ENCODE measurements around the gene KL. TPM values are rescaled to one million over a fixed set of nuclear protein-coding genes. Genes with fewer than 3 reads are reported as not detected.

Gene KL
- polyA plus RNA-seq, 1 of the 3 experiments (the other 2 are of a cell fraction): 0.02 TPM

DNA sequence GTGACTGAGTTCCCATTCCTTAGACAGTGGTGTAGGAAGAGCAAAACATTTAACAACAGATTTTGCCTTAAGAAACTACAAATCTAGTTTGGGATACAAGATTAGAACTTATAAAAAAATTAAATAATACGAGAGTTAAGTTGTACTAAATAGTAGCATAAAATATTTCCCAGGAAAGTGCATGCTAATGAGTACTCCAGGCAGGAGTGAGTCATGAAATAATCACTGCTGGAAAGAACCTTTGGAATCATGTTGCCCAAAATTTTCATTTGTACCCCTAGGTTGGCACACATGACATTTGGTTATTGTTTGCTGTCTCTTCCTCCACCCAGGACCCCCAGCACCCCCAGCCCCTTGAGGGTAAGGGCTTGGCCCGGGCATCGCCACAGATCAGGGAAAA lies 26.3 kb upstream of the KL start:
- H3K9me3 ChIP-seq: no peaks in the 10 kb centered on the region
- H3F3A ChIP-seq (replicated peaks; ENCODE audit: insufficient read depth): no peaks in the 10 kb centered on the region
- TF ChIP-seq TCF12 (IDR thresholded peaks at IDR 0.05): no peak
- TF ChIP-seq, protein P1, sequence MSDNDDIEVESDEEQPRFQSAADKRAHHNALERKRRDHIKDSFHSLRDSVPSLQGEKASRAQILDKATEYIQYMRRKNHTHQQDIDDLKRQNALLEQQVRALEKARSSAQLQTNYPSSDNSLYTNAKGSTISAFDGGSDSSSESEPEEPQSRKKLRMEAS (IDR thresholded peaks at IDR 0.05; ENCODE audit: low read depth): no peak
- TF ChIP-seq FOSL2 (IDR thresholded peaks at IDR 0.05; ENCODE audit: borderline replicate concordance, low read depth): no peak
- no peak for TF ChIP-seq GATA2 (CRISPR knock-in tag; IDR thresholded peaks at IDR 0.05)
- no peak for TF ChIP-seq RXRA (IDR thresholded peaks at IDR 0.05; ENCODE audit: borderline replicate concordance, low read depth)
- TF ChIP-seq SIN3A (IDR thresholded peaks at IDR 0.05; ENCODE audit: borderline replicate concordance, low read depth, low read length): no peak
- TF ChIP-seq TAF1 (IDR thresholded peaks at IDR 0.05; ENCODE audit: borderline replicate concordance, low read depth, low read length): no peak
- no peak for TF ChIP-seq NRF1 (IDR thresholded peaks at IDR 0.05; ENCODE audit: low read depth, low read length)
- no peak for TF ChIP-seq MXI1 (IDR thresholded peaks at IDR 0.05; ENCODE audit: low read depth, low read length)
- no peak for TF ChIP-seq FOXM1 (IDR thresholded peaks at IDR 0.05; ENCODE audit: low read depth)
- TF ChIP-seq EP300 (IDR thresholded peaks at IDR 0.05; ENCODE audit: borderline replicate concordance in 1 of 2, low read depth in 1 of 2, low read length in 1 of 2): no peak
- H3K27me3 ChIP-seq (ENCODE audit: insufficient read depth): no peaks in the 10 kb centered on the region
- H3K79me2 ChIP-seq (ENCODE audit: insufficient read depth): no peaks in the 10 kb centered on the region
- H2AFZ ChIP-seq (ENCODE audit: low read depth): no peak overlapping the region
- no peak for DNase-seq
- H3K9me2 ChIP-seq: no peaks in the 10 kb centered on the region
- H4K20me1 ChIP-seq (ENCODE audit: insufficient read depth): no peaks in the 10 kb centered on the region
- H3K9ac ChIP-seq: no peak overlapping the region
- 65% methylated on average over 3 of the region's 3 CpGs for WGBS (ENCODE audit: low lambda C conversion rate)
- no peaks in the 10 kb centered on the region for H3K36me3 ChIP-seq (replicated peaks in 1 of 2; ENCODE audit: control insufficient read depth in 1 of 2, insufficient read depth in 2 of 2, low read length in 1 of 2)
- ChIA-PET POLR2A (no interaction called here), CTCF (no interaction called here)
- no peaks in the 10 kb centered on the region; a peak in 1 of 4 replicates for H3K4me1 ChIP-seq (ENCODE audit: control insufficient read depth in 1 of 2, insufficient read depth in 2 of 2, low read depth in 1 of 2, low read length in 1 of 2)
- no peak overlapping the region for H3K27ac ChIP-seq (ENCODE audit: low read depth in 2 of 2, low read length in 1 of 2)
- no peak overlapping the region for H3K4me3 ChIP-seq (ENCODE audit: low read depth in 2 of 2, low read length in 1 of 2)
- no peak overlapping the region for H3K4me2 ChIP-seq

GRCh38 chr13:32993145-32993544 lies 23.1 kb upstream of the KL start:
- Histone ChIP-seq H2AFZ (ENCODE audit: low read depth) (no peak overlapping the region), H3K36me3 (replicated peaks in 1 of 2; ENCODE audit: control insufficient read depth in 1 of 2, insufficient read depth in 2 of 2, low read length in 1 of 2) (no peaks in the 10 kb centered on the region), H3K79me2 (ENCODE audit: insufficient read depth) (no peaks in the 10 kb centered on the region), H3K4me1 (ENCODE audit: control insufficient read depth in 1 of 2, insufficient read depth in 2 of 2, low read depth in 1 of 2, low read length in 1 of 2) (no peaks in the 10 kb centered on the region; a peak in 1 of 4 replicates), H3K9ac (no peak overlapping the region), H3K9me2 (no peaks in the 10 kb centered on the region), H3K27me3 (ENCODE audit: insufficient read depth) (no peaks in the 10 kb centered on the region), H3K4me3 (ENCODE audit: low read depth in 2 of 2, low read length in 1 of 2) (no peak overlapping the region), H4K20me1 (ENCODE audit: insufficient read depth) (no peaks in the 10 kb centered on the region), H3F3A (replicated peaks; ENCODE audit: insufficient read depth) (no peaks in the 10 kb centered on the region), H3K27ac (ENCODE audit: low read depth in 2 of 2, low read length in 1 of 2) (no peak overlapping the region), H3K9me3 (no peaks in the 10 kb centered on the region), H3K4me2 (no peak overlapping the region)
- DNase-seq: no peak
- POLR2A ChIA-PET: no interaction called here
- WGBS (ENCODE audit: low lambda C conversion rate): 70% methylated on average over 8 of the region's 8 CpGs
- TF ChIP-seq CTCF (IDR thresholded peaks at IDR 0.05): no peak
- no peak for TF ChIP-seq TCF12 (IDR thresholded peaks at IDR 0.05)
- TF ChIP-seq, protein P1 (IDR thresholded peaks at IDR 0.05; ENCODE audit: low read depth): no peak
- TF ChIP-seq GABPA (IDR thresholded peaks at IDR 0.05; ENCODE audit: low read depth): no peak
- no peak for TF ChIP-seq TAF1 (IDR thresholded peaks at IDR 0.05; ENCODE audit: borderline replicate concordance, low read depth, low read length)
- TF ChIP-seq RFX5 (IDR thresholded peaks at IDR 0.05; ENCODE audit: low read length): no peak
- no peak for TF ChIP-seq YY1 (IDR thresholded peaks at IDR 0.05; ENCODE audit: low read depth)
- TF ChIP-seq EP300 (IDR thresholded peaks at IDR 0.05; ENCODE audit: borderline replicate concordance in 1 of 2, low read depth in 1 of 2, low read length in 1 of 2): no peak
- TF ChIP-seq USF1 (IDR thresholded peaks at IDR 0.05; ENCODE audit: borderline replicate concordance, low read depth): no peak
- TF ChIP-seq NFIC (IDR thresholded peaks at IDR 0.05; ENCODE audit: borderline replicate concordance): no peak
- no peak for TF ChIP-seq FOXJ3 (CRISPR knock-in tag; IDR thresholded peaks at IDR 0.05)
- TF ChIP-seq, protein P2, sequence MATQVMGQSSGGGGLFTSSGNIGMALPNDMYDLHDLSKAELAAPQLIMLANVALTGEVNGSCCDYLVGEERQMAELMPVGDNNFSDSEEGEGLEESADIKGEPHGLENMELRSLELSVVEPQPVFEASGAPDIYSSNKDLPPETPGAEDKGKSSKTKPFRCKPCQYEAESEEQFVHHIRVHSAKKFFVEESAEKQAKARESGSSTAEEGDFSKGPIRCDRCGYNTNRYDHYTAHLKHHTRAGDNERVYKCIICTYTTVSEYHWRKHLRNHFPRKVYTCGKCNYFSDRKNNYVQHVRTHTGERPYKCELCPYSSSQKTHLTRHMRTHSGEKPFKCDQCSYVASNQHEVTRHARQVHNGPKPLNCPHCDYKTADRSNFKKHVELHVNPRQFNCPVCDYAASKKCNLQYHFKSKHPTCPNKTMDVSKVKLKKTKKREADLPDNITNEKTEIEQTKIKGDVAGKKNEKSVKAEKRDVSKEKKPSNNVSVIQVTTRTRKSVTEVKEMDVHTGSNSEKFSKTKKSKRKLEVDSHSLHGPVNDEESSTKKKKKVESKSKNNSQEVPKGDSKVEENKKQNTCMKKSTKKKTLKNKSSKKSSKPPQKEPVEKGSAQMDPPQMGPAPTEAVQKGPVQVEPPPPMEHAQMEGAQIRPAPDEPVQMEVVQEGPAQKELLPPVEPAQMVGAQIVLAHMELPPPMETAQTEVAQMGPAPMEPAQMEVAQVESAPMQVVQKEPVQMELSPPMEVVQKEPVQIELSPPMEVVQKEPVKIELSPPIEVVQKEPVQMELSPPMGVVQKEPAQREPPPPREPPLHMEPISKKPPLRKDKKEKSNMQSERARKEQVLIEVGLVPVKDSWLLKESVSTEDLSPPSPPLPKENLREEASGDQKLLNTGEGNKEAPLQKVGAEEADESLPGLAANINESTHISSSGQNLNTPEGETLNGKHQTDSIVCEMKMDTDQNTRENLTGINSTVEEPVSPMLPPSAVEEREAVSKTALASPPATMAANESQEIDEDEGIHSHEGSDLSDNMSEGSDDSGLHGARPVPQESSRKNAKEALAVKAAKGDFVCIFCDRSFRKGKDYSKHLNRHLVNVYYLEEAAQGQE (IDR thresholded peaks at IDR 0.05; ENCODE audit: low read depth, low read length): no peak
- TF ChIP-seq SMC3 (IDR thresholded peaks at IDR 0.05; ENCODE audit: low read depth, low read length): no peak
- TF ChIP-seq RXRA (IDR thresholded peaks at IDR 0.05; ENCODE audit: borderline replicate concordance, low read depth): no peak
- TF ChIP-seq SIN3A (IDR thresholded peaks at IDR 0.05; ENCODE audit: borderline replicate concordance, low read depth, low read length): no peak
- CTCF ChIA-PET: interaction anchor here (0.6 kb wide), 1 partner anchor 173 kb away, joined by 3 read pairs; no protein-coding TSS in a partner anchor

Measured in SK-N-SH (cell line).